GM18502 (cell line): ENCODE data around the gene CEP85.
"Not testable (repeated sequence)": the region's sequence is repeated elsewhere in the genome, so short reads cannot be mapped to it uniquely, and the experiment has no call there.

ENCODE experiments used
- ATAC-seq: cut with Tn5 transposase; IDR thresholded peaks from one replicate; pipeline ENCODE4 v1.9.1; 2021; ENCODE audit warnings: mild to moderate bottlenecking; ENCODE audit not compliant: unreplicated experiment, poor library complexity

Gene CEP85

DNA sequence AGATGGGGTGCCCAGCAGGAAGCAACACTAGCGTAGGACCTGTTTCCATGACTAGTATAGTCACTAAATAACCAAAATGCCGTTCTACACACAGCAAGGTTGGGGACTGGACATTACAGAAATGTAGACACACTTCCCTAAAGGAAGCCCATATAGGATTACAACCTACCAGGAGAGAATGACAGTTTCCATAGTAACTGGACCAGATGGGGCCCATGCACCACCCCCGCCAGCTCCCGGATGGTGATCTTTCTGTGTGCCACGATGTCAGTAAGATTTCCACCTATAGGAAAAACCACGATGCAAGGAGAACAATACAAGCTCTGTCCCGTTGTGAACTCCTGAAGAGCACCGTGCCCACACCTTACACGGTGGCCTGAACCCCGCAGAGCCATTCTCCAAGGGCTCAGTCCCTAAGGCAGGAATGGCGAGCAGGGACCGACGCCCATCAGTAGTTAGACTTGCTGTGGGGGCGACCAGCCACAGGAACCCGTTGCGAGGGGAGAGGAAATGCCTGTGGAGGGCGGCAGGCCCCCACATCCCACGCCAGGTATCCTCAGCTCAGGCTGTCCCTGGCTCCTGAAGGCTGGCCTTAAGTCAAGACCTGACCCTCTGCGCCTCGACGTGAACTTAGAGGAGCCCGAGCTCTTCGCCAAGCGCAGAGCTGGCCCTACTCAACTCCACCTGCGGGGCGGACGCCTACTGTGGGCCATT is 13.6 kb upstream of the CEP85 start:
- ATAC-seq = no peak

- no peak for ATAC-seq
Observed at GRCh38 chr1:26221094-26221493, 12.9 kb upstream of the CEP85 start.

DNA sequence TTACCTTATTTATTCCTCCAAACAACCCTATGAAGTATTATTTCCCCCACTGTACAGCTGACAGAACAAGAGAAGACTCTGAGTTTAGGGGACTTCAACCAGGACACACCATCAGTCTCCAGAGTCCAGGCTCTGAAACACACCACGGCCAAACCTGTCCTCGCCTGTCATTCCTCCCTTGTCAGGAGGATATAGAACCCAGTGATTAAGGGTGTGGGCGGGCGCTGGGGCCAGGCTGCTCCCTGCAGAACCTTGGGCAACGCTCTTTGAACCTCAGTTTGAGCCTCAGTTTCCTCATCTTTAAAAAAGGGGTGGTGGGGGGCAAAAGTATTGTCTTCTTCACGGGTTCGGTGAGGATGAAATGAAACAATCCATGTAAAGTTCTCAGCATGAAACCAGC is 9.4 kb upstream of the CEP85 start:
- no peak for ATAC-seq

DNA sequence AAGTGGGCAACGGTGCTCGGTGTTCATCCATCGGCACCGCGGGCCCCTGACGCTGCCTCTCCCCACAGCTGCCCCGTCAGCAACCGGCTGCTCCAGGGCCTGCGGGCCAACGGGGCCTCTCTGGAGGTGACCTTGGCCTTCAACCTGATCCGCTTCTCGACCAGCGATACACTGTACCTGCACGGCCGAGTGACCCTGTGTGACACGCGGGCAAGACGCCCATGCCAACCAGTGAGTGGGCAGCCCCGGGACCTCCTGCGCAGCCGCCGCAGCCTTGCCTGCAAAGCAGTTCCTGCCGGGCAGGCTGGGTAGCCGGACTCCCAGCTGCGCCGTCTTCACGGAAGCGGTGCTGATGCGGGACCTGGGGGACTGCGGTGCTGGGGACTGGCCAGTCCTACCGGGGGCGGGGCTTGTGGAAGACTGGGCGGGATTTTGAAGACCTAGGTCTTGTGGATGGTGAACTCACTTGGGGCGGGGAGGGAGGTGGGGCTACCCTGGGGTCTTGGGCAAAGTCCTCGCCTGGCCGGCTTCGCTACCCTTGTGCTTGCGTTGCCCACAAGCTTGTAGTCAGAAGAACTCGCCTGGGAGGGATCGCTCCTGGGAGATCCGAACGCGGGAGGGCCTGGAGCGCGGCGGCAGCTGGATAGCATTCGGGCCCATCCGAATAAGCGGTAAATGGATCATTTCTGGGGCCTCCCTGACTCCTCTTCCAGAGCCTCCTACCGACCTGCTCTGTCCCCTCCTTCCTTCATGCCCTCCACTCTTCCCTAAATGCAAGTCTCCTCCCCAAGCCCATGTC is 8.8 kb upstream of the CEP85 start:
- no peak for ATAC-seq

GRCh38 chr1:26230682-26231081 is 3.3 kb upstream of the CEP85 start:
- not testable (repeated sequence) for ATAC-seq

GRCh38 chr1:26234644-26235370 is 807 bp downstream of the CEP85 start:
- ATAC-seq = no peak

DNA sequence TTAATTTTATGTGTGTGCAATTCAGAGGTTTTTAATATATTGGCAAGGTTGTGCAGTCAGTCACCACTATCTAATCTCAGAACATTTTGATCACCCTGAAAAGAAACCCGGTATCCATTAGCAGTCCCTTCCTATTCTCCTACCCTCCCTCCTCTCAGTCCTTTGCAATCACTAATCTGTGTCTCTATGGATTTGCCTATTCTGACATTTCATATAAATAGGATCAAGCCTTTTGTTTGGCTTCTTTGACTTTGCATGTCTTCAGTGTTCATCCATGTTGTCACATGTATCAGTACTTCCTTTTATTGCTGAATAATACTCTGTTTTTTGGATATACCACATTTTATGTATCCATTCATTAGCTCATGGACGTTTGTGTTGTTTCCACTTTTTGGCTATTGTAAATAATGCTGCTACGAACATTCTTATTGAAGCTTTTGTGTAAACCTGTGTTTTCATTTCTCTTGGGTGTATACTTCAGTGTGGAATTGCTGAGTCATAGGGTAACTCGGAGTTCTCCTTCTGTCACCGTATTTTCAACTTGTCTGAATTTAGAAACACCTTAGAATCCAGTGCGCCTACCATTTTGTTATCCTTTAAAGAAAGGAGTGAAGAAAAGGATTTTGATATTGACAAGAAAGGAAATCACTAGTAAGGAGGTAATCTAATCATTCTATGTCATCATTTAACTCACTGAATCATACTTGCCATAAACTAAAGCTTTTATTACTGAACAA is 3.4 kb downstream of the CEP85 start:
- no peak for ATAC-seq

GRCh38 chr1:26239936-26240335 is 5.9 kb downstream of the CEP85 start:
- no peak for ATAC-seq

- no peak for ATAC-seq
Observed at GRCh38 chr1:26252718-26253117, 18.7 kb downstream of the CEP85 start.

DNA sequence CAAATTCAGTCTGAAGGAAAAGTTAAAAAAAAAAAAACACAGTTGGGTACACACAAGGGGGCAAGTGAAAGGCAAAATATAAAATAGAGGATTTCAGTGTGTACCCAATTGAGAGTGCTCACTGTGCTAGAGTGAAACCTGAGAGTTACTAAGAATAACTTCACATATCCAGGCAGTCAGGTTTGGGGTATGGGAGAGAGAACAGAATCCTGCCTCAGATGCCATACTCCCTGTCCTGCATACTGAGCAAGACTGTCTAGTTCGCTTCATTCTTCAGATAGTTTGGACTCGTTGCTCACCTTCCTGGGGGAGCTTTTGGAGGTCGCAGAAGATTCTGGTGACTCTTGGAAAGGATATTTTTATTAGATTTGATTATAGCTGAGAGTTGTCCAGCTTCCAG is 20.4 kb downstream of the CEP85 start:
- ATAC-seq = no peak

GRCh38 chr1:26257222-26257621 is 23.2 kb downstream of the CEP85 start:
- no peak for ATAC-seq

- no peak for ATAC-seq
Observed at GRCh38 chr1:26259005-26259404, 25.0 kb downstream of the CEP85 start.

- no peak for ATAC-seq
Observed at GRCh38 chr1:26259578-26259977, 25.6 kb downstream of the CEP85 start.

DNA sequence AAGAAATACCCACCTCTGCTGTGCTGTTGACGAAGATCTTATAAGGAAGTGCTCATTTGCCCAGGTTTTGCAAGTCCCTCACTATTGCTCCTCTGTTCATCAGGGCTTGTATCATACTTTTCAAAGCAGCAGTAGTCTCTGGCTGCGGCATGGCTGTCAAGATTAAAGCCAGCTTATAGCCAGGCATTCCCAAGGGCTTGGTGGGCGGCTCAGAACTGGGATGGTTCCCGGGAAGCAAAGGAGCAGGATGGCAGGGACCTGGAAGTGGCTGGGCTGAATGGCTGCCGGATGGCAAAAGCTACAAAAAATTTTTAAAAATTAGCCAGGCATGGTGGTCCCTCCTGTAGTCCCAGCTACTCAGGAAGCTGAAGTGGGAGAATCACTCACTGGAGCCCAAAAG is 29.2 kb downstream of the CEP85 start:
- ATAC-seq = no peak

DNA sequence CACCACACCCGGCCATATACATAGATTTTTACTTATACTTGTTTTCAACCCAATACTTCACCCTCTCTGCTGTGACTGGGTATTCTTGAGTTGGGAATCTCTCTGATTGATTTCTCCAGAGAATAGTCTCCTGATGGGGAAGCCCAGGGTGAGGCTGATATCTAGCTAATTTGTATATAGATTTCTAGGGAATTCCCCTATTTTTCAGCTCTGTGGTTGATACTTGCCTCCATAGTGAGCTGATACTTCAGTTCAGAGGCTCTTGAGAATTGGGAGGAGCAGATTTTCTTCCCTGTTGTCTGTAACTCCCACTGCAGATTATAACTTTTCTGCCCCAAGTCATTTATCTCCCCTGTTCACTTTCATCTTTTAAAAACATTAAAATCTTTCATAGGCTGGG is 31.4 kb downstream of the CEP85 start:
- no peak for ATAC-seq

DNA sequence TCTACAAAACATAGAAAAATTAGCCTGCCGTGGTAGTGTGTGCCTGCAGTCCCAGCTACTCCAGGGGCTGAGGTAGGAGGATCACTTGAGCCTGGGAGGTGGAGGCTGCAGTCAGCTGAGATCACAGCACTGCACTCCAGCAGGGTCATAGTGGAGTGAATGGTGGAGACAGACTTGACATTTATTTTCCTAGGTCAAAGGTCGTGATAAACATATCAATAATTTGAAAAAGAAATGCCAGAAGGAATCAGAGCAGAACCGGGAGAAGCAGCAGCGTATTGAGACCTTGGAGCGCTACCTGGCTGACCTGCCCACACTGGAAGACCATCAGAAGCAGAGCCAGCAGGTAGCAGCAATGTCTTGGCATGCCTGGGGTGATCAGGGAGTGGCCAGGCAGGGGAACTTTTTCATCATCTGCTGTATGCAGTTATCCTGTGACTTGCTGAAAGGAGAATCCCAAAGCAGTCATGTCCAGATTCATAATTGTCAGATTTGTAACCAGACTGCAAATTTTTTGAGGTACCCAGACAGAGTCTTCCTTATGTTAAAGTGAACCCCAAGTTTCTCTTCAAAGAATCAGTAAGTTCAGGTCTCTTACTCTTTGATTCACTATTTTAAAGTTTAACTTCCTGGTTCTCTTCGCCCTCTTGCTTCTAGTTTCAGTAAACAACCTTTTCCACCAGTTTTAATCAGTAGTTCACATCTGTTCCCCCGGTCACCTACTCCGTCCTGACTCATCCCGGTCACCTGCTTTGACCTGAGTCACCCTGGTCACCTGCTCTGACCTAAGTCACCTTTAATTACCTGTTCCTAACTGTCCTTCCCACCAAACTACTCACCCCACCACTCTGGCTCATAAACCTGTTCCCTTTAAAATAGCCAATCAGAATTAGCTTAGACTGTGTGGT is 34.5 kb downstream of the CEP85 start:
- no peak for ATAC-seq

GRCh38 chr1:26269198-26269550 is 35.2 kb downstream of the CEP85 start:
- ATAC-seq = no peak

GRCh38 chr1:26274801-26275425 is 40.9 kb downstream of the CEP85 start:
- ATAC-seq = no peak
